GM23338 (cell line): ENCODE results near the gene GNPTAB. TPM values are rescaled to one million over a fixed set of nuclear protein-coding genes. Genes with fewer than 3 reads are reported as not detected.

Experiments used
- ATAC-seq: fragments of 200-7000 bp; cut with Tn5 transposase; 3 replicates; pipeline ENCODE4 v1.9.1; 2020
- DNase-seq: peaks from one replicate; pipeline ENCODE4 v3.0.0-alpha.2; 2015; ENCODE audit warnings: low spot score
- H2AFZ ChIP-seq: fragments of 200-600 bp; sonication (generic); 2 replicates; pipeline ENCODE4 v1.8.0; 2016; ENCODE audit warnings: antibody characterized with exemption, mild to moderate bottlenecking, moderate library complexity
- H3F3A ChIP-seq: fragments of 200-600 bp; sonication (generic); replicated peaks from 2 replicates; pipeline ENCODE4 v1.8.0; 2017; ENCODE audit warnings: antibody characterized with exemption, mixed run types, low read depth
- H3K27ac ChIP-seq: fragments of 200-600 bp; sonication (generic); 2 replicates; pipeline ENCODE4 v1.6.1; 2016; ENCODE audit warnings: low read depth
- H3K27me3 ChIP-seq: fragments of 200-600 bp; sonication (generic); 2 replicates; pipeline ENCODE4 v1.8.0; 2016; ENCODE audit warnings: mild to moderate bottlenecking, mixed run types, moderate library complexity; ENCODE audit not compliant: insufficient read depth
- H3K36me3 ChIP-seq: fragments of 200-600 bp; sonication (generic); 2 replicates; pipeline ENCODE4 v1.8.0; 2016; ENCODE audit warnings: mild to moderate bottlenecking; ENCODE audit not compliant: insufficient read depth
- H3K4me1 ChIP-seq: fragments of 200-600 bp; sonication (generic); 2 replicates; pipeline ENCODE4 v1.8.0; 2016; ENCODE audit warnings: mild to moderate bottlenecking, moderate library complexity; ENCODE audit not compliant: insufficient read depth
- H3K4me2 ChIP-seq: fragments of 200-600 bp; sonication (generic); 2 replicates; pipeline ENCODE4 v1.7.1; 2017; ENCODE audit warnings: mixed run types
- H3K4me3 ChIP-seq: fragments of 200-600 bp; sonication (generic); 2 replicates; pipeline ENCODE4 v1.6.1; 2016; ENCODE audit warnings: mixed run types
- H3K79me2 ChIP-seq: fragments of 200-600 bp; sonication (generic); replicated peaks from 2 replicates; pipeline ENCODE4 v1.8.0; 2017; ENCODE audit warnings: mild to moderate bottlenecking; ENCODE audit not compliant: insufficient read depth
- H3K9me2 ChIP-seq: fragments of 200-600 bp; sonication (generic); 2 replicates; pipeline ENCODE4 v1.8.0; 2017; ENCODE audit not compliant: insufficient read depth
- H4K20me1 ChIP-seq: fragments of 200-600 bp; sonication (generic); replicated peaks from 2 replicates; pipeline ENCODE4 v1.8.0; 2017; ENCODE audit warnings: mild to moderate bottlenecking; ENCODE audit not compliant: insufficient read depth
- H3K27ac Mint-ChIP-seq: 2 replicates; pipeline ENCODE4 v1.8.0; 2020; ENCODE audit warnings: inconsistent platforms, mild to moderate bottlenecking, moderate library complexity, mixed read lengths
- H3K27me3 Mint-ChIP-seq: 3 replicates; pipeline ENCODE4 v1.8.0; 2022; ENCODE audit warnings: low read depth, mild to moderate bottlenecking, moderate library complexity, mixed read lengths, inconsistent platforms; ENCODE audit not compliant: insufficient read depth, poor library complexity
- H3K36me3 Mint-ChIP-seq: 3 replicates; pipeline ENCODE4 v1.8.0; 2021; ENCODE audit warnings: low read depth, mild to moderate bottlenecking, inconsistent platforms, moderate library complexity, mixed read lengths
- H3K4me1 Mint-ChIP-seq: 3 replicates; pipeline ENCODE4 v1.8.0; 2020; ENCODE audit warnings: mild to moderate bottlenecking, inconsistent platforms, mixed read lengths
- H3K4me3 Mint-ChIP-seq: 3 replicates; pipeline ENCODE4 v1.8.0; 2021; ENCODE audit warnings: moderate library complexity, mild to moderate bottlenecking, inconsistent platforms, mixed read lengths
- H3K9me3 Mint-ChIP-seq: 3 replicates; pipeline ENCODE4 v1.8.0; 2020; ENCODE audit warnings: moderate library complexity, mild to moderate bottlenecking, inconsistent platforms, mixed read lengths
- CREB1 ChIP-seq: fragments of 250-450 bp; sonication (Bioruptor Pico); IDR thresholded peaks from 2 replicates; pipeline ENCODE4 v1.5.0; 2020; ENCODE audit warnings: low read depth, mild to moderate bottlenecking, moderate library complexity
- EZH2 ChIP-seq: fragments of 200-600 bp; sonication (generic); IDR thresholded peaks from one replicate; pipeline ENCODE4 v1.8.0; 2017; ENCODE audit warnings: antibody characterized with exemption, mild to moderate bottlenecking, low read depth; ENCODE audit not compliant: unreplicated experiment
- EZH2phosphoT487 ChIP-seq: fragments of 200-600 bp; sonication (generic); IDR thresholded peaks from one replicate; pipeline ENCODE4 v1.8.1; 2018; ENCODE audit warnings: antibody characterized with exemption; ENCODE audit not compliant: unreplicated experiment
- NANOG ChIP-seq: IDR thresholded peaks from 2 replicates; pipeline ENCODE4 v1.6.1; 2016; ENCODE audit warnings: antibody characterized with exemption, borderline replicate concordance
- POLR2AphosphoS5 ChIP-seq: IDR thresholded peaks from 2 replicates; pipeline ENCODE4 v1.6.1; 2016; ENCODE audit warnings: antibody characterized with exemption, low read depth
- STAT1 ChIP-seq: IDR thresholded peaks from one replicate; pipeline ENCODE4 v1.6.1; 2016; ENCODE audit warnings: antibody characterized with exemption; ENCODE audit not compliant: unreplicated experiment
- ZNF114 ChIP-seq: fragments of 250-450 bp; sonication (Bioruptor Pico); IDR thresholded peaks from 2 replicates; pipeline ENCODE4 v1.5.0; 2020; ENCODE audit warnings: mild to moderate bottlenecking, moderate library complexity
- ZNF331 ChIP-seq: fragments of 250-450 bp; sonication (Bioruptor Pico); IDR thresholded peaks from 2 replicates; pipeline ENCODE4 v1.5.0; 2020; ENCODE audit warnings: low read depth, mild to moderate bottlenecking, moderate library complexity
- ZNF462 ChIP-seq: fragments of 250-450 bp; sonication (Bioruptor Pico); IDR thresholded peaks from 2 replicates; pipeline ENCODE4 v1.5.0; 2020; ENCODE audit warnings: mild to moderate bottlenecking, moderate library complexity
- polyA plus RNA-seq: library from polyadenylated mRNA; unstranded; fragments of >200 nt; fragmentation: Nextera tagmentation; extraction: Ambion mirVana; gene quantifications from 2 replicates; pipeline ENCODE4 v1.2.1, GENCODE V29; 2016
- total RNA-seq: library from RNA; depleted of rRNA; stranded (reverse); fragments of >200 nt; shearing (Covaris generic); gene quantifications from 2 replicates; pipeline ENCODE4 v1.2.3, GENCODE V29; 2014
- TF ChIP-seq, protein P1 (sequence below): IDR thresholded peaks from 2 replicates; pipeline ENCODE4 v1.6.1; 2016; ENCODE audit warnings: antibody characterized with exemption
- TF ChIP-seq, protein P2 (sequence below), 2 experiments: fragments of 200-600 bp in 1 of 2; sonication (generic) in 1 of 2; conservative IDR thresholded peaks; 2 replicates each; pipeline versions ENCODE4 v1.5.1 to v1.6.1; 2016 to 2017; ENCODE audit warnings: antibody characterized with exemption in 2 of 2, low read depth in 2 of 2, mild to moderate bottlenecking in 2 of 2, moderate library complexity in 1 of 2
- TF ChIP-seq, protein P3 (sequence below): IDR thresholded peaks from one replicate; pipeline ENCODE4 v1.6.1; 2018; ENCODE audit warnings: antibody characterized with exemption; ENCODE audit not compliant: unreplicated experiment

Gene GNPTAB
- total and polyA plus RNA-seq, 2 experiments from 2014 or later: 23.6 to 58.3 TPM

DNA sequence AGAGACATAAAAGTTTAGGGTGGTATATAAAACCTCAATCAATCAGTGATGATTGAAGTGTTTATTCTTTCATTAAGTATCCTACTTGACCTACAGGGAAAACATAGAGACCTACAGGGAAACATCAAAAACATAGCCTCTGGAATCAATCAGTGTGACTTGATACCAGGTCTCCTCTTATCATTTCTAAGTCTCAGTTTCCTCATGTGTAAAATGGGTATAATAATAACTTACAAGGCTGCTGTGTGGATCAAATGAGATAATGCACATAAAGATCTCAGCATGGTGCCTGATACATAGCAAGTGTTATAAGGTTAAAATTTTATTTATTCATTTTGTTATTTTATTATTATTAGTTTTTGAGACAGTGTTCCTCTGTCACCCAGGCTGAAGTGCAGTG, 22.2 kb upstream of the GNPTAB start (continued):
- TF ChIP-seq, protein P1, sequence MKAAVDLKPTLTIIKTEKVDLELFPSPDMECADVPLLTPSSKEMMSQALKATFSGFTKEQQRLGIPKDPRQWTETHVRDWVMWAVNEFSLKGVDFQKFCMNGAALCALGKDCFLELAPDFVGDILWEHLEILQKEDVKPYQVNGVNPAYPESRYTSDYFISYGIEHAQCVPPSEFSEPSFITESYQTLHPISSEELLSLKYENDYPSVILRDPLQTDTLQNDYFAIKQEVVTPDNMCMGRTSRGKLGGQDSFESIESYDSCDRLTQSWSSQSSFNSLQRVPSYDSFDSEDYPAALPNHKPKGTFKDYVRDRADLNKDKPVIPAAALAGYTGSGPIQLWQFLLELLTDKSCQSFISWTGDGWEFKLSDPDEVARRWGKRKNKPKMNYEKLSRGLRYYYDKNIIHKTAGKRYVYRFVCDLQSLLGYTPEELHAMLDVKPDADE: no peak
- TF ChIP-seq CREB1 (CRISPR knock-in tag) (no peak), ZNF114 (no peak)

DNA sequence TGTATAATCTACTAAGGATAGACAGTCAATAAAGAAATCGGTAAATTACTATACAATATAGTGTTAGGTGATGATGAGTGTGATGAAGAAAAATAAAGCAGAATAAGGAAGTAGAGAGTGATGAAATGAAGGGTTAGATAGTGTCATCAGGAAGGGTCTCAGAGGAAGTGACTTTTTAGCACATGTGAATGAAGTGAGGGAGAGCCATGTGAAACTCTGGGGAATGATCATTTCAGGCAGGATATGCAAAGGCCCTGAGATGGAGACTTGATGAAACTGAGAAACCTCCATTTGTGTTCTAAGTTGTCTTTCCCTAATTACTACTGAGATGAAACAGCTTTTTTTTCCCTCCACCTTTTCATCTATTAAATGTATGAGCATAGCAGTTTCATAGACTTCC, 19.4 kb upstream of the GNPTAB start:
- Mint-ChIP-seq H3K4me3 (no peak overlapping the region), H3K27me3 (peaks cover 2% of the 10 kb centered on the region), H3K4me1 (no peaks in the 10 kb centered on the region), H3K36me3 (no peaks in the 10 kb centered on the region), H3K9me3 (no peaks in the 10 kb centered on the region), H3K27ac (no peak overlapping the region)
- Histone ChIP-seq H3K36me3 (no peaks in the 10 kb centered on the region), H3K4me1 (no peaks in the 10 kb centered on the region), H4K20me1 (no peaks in the 10 kb centered on the region), H3K4me2 (no peak overlapping the region), H3F3A (no peaks in the 10 kb centered on the region), H3K27me3 (no peaks in the 10 kb centered on the region), H3K4me3 (no peak overlapping the region), H2AFZ (no peak overlapping the region), H3K9me2 (no peaks in the 10 kb centered on the region), H3K79me2 (no peaks in the 10 kb centered on the region), H3K27ac (no peak overlapping the region)
- DNase-seq (no peak), ATAC-seq (no peak)
- TF ChIP-seq, protein P2, sequence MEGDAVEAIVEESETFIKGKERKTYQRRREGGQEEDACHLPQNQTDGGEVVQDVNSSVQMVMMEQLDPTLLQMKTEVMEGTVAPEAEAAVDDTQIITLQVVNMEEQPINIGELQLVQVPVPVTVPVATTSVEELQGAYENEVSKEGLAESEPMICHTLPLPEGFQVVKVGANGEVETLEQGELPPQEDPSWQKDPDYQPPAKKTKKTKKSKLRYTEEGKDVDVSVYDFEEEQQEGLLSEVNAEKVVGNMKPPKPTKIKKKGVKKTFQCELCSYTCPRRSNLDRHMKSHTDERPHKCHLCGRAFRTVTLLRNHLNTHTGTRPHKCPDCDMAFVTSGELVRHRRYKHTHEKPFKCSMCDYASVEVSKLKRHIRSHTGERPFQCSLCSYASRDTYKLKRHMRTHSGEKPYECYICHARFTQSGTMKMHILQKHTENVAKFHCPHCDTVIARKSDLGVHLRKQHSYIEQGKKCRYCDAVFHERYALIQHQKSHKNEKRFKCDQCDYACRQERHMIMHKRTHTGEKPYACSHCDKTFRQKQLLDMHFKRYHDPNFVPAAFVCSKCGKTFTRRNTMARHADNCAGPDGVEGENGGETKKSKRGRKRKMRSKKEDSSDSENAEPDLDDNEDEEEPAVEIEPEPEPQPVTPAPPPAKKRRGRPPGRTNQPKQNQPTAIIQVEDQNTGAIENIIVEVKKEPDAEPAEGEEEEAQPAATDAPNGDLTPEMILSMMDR (conservative IDR thresholded peaks at IDR 0.05; ENCODE audit: low read depth in 2 of 2): no peak
- TF ChIP-seq NANOG (no peak), POLR2AphosphoS5 (no peak), ZNF462 (CRISPR knock-in tag) (no peak), EZH2 (no peak), EZH2phosphoT487 (no peak), ZNF114 (no peak), STAT1 (no peak), ZNF331 (no peak)
- TF ChIP-seq, protein P1: no peak
- TF ChIP-seq, protein P3, sequence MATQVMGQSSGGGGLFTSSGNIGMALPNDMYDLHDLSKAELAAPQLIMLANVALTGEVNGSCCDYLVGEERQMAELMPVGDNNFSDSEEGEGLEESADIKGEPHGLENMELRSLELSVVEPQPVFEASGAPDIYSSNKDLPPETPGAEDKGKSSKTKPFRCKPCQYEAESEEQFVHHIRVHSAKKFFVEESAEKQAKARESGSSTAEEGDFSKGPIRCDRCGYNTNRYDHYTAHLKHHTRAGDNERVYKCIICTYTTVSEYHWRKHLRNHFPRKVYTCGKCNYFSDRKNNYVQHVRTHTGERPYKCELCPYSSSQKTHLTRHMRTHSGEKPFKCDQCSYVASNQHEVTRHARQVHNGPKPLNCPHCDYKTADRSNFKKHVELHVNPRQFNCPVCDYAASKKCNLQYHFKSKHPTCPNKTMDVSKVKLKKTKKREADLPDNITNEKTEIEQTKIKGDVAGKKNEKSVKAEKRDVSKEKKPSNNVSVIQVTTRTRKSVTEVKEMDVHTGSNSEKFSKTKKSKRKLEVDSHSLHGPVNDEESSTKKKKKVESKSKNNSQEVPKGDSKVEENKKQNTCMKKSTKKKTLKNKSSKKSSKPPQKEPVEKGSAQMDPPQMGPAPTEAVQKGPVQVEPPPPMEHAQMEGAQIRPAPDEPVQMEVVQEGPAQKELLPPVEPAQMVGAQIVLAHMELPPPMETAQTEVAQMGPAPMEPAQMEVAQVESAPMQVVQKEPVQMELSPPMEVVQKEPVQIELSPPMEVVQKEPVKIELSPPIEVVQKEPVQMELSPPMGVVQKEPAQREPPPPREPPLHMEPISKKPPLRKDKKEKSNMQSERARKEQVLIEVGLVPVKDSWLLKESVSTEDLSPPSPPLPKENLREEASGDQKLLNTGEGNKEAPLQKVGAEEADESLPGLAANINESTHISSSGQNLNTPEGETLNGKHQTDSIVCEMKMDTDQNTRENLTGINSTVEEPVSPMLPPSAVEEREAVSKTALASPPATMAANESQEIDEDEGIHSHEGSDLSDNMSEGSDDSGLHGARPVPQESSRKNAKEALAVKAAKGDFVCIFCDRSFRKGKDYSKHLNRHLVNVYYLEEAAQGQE: no peak
